GM10847 (cell line): ENCODE results near the gene PRUNE2.

Experiments
- POLR2A ChIP-seq: IDR thresholded peaks from 2 replicates; pipeline ENCODE4 v1.6.1; 2011; ENCODE audit not compliant: insufficient read length; ENCODE audit errors: extremely low read depth

The PRUNE2 gene

GRCh38 chr9:76561900-76562299, 344.0 kb downstream of the PRUNE2 start:
- TF ChIP-seq POLR2A = no peak
